Stimulated activated CD4-positive, alpha-beta T cell treated with anti-CD3 and anti-CD28 coated beads, Interleukin-4, amount 100 ng/mL, for 48 hours (primary cell): ENCODE measurements around the gene IMMP2L.
"Not testable (repeated sequence)": the region's sequence is repeated elsewhere in the genome, so short reads cannot be mapped to it uniquely, and the experiment has no call there.

Experiments used
- DNase-seq, 2 donors: peaks; one replicate each; pipeline ENCODE4 v3.0.0-alpha.2; 2020; ENCODE audit warnings: low read depth in 2 of 2

Gene IMMP2L

DNA sequence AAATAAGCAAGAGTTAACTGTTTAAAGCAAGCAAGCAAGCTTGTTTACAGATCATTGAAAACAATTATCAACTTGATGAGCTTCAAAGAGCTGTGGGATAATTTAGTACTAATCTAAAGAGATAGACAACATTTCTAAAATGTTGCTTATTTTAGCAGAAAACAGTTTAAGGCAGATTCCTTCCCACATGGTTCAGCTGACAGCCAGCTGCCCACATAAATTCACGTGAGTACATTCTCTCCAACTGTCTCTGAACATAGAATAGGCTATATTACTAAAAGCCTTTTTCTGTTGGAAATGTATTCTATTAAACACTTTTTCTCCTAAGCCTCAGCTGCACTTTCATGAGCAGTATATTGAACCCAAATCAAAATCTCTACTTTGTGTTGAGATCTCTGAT, 297.3 kb downstream of the IMMP2L start:
- DNase-seq, result no peak

- no peak for DNase-seq
Measured at GRCh38 chr7:111264111-111264868, 298.0 kb downstream of the IMMP2L start.

DNA sequence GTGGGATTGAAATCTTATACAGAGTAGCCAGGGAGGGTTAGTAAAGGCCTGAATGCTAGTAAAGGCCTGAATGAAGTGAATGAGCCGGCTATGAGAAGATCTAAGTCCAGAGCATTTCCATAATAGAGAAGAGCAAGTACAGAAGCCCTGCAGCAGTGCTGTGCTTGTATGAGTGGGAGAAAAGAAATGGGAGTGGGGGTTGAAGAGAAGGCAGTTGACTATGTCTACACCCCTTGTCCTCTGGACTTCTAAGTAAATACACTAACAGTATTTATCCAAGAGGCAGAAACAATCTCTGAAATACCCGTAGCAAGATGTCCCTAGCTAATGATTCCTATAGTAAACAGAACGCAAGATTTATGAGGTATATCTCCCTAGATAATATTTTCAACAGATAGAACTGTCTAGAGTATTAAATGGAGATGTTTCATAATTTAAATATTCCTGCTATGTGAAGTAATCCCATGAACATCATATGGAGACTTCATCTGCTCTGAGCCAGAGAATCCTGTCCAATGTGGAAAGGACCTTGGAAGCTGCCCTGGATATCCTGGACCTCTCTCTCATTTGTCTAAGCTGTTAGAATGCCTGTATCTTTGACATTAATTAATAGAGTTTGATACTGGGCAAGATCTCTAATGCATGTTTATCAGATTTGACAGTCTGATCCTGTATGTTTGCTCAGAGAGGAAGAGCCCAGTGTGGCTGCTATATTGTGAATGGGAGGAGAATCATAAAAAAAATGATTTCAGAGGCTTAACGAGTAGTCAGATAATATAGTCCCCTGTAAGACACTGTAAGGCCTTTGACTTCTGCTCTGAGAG, 299.8 kb downstream of the IMMP2L start:
- no peak for DNase-seq

- DNase-seq, result no peak
Measured at GRCh38 chr7:111261496-111261895, 300.8 kb downstream of the IMMP2L start.

DNA sequence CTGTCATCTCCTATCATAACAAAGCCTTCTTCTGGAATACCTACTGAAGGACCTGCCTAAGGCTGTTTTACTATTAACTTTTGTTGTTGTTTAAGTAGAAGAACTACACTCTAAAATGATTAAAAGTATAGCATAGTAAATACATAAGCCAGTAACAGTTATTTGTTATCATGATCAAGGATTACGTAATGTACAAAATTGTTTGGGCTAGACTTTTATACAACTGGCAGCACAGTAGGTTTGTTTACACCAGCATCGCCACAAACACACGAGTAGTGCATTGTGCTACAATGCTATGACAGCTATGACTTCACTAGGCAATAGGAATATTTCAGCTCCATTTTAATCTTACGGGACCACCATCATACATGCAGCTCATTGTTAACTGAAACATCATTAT, 302.3 kb downstream of the IMMP2L start:
- no peak for DNase-seq

GRCh38 chr7:111256391-111256790, 305.9 kb downstream of the IMMP2L start:
- no peak for DNase-seq

DNA sequence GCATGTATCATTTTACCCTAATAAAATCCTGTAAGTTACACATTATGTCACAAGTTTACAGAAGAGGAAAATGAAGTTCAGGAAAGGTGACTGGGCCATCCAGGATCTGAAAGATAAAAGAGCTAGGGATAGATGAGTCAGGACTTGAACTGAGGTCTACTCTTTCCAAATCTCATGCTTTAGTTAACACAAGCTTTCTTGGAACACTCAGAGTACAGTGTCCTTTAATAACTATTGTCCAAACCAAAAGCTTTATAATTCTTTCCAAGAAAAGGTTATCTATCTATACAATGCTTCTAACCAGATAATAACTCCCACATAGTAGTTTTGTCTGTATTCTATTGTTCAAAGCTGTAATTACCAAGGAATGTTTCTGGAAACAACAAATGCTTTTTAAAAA, 306.7 kb downstream of the IMMP2L start:
- DNase-seq, result no peak

GRCh38 chr7:111251365-111251764, 310.9 kb downstream of the IMMP2L start:
- DNase-seq, result not testable (repeated sequence)

- not testable (repeated sequence) for DNase-seq
Measured at GRCh38 chr7:111249807-111250206, 312.5 kb downstream of the IMMP2L start.

DNA sequence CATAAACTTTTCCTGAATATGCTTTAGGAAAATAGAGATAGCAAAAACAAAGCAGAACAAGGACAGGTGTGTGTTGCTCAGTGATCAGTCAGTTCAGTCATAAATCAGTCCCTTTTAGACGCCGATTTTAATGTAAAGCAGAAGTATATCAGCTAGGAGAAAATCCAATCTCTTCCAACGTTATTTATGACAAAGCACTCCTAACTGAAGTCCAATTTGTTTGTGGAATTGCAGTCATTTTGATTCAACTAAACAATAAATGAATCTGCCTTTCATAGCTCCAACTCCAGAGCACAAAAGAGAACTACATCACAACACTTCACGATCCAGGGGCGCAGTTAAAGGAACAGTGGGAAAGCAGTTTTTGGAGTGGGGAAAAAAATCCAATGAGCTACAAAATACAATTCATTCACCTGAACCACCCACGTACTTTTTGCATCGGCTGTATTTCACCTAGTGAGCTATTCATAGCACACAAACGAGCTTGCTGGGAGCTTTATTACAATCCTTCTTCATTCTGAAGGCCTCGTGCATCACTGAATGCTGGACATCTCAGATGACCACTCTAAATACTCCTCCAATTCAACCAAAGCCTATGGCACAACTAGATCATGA, 320.0 kb downstream of the IMMP2L start:
- DNase-seq, result no peak

DNA sequence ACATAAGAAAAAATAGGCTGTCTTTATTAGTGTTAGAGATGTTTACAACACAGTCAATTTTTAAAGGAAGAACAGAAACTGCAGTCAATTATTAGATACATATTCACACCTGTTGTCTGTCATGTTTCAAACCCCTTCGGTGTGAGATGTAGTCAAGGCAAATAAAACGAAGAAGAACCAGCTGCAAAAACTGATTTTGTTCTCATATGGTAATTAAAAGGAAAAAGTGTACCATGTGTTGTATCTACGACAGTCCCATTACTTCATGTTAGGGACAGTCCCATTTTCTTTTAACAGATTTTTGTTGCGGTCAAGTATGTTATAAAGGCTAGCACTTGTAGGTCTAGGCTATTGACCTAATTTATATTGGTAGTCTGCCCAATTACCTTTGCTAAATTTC, 321.9 kb downstream of the IMMP2L start:
- no peak for DNase-seq

GRCh38 chr7:111239437-111239836, 322.9 kb downstream of the IMMP2L start:
- DNase-seq, result no peak

DNA sequence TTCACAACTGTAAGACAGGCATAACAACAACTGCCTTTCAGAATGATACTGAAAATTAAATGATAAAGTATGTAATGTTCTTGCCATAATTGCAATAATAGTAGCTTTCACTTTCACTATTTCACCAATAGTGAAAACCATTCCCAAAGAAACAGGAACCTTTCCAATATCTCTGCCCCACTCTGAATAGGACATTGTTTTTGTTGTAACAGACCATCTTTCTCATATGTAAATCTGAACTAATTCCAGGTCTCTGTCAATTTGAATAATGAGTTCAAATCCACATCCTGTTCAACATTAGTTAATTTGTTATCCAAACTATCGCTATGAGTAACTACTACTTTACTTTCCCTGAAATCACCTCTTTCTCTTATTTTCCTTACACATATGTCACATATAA, 323.4 kb downstream of the IMMP2L start:
- DNase-seq, result no peak

DNA sequence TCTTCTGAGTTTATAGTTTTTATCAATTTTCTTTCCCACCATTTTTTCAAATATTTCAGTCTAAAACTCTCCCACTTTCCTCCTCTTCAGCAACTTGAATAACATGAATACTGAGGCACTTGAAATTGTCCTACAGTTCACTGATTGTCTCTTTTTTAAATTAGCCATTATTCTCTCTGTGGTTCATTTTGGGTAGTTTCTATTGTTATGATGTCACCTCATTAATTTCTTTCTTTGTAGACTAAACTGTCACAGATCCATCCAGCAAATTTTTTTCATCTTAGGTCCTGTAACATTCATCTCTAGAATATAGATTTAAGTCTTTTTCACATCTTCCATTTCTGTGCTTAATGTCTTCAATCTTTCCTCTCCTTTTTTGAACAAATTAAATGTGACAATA, 326.6 kb downstream of the IMMP2L start:
- no peak for DNase-seq

GRCh38 chr7:111232249-111233084, 329.8 kb downstream of the IMMP2L start:
- no peak for DNase-seq

DNA sequence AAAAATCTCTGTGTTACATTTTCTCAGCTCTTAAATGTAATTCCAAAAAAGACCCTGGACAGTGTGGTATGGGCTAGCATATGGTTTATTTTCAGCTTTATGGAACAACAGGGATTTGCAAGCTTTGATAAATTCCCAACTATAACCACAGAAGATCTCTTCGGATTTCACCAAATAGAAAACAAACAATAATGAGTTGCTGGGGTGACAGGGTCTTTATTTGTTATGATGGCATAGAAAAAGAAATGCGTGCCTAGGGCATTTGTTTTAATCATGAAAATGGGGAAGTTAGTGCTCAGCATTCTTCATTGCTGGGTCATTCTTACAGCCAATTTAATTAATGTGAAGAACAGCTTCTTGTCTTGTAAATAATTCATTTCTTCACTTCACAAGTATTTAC, 332.4 kb downstream of the IMMP2L start:
- no peak for DNase-seq

DNA sequence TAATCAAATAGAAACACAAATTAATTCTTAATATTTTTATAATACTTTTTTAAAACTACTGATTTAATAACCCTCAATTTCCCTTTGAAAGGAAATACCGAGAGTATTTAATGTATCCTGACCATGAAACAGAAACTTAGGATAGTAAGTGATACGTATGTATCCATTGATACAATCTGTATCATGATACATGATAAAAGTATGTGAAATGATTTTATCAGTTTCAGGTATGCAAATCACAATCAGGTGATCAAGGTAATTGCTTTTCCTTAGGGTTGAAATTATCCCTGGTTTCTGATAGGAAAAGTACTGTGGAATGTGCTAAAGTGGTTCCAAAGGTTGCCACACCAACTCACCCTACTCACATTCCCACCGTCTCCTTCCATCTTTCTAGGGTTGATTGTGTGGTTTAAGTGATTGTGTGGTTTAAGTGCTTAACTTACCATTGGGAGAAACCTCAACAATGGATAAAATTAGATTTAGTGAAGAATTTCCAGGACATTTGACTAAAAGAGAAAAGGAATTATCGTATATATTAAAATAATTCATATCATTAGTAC, 333.0 kb downstream of the IMMP2L start:
- no peak for DNase-seq

DNA sequence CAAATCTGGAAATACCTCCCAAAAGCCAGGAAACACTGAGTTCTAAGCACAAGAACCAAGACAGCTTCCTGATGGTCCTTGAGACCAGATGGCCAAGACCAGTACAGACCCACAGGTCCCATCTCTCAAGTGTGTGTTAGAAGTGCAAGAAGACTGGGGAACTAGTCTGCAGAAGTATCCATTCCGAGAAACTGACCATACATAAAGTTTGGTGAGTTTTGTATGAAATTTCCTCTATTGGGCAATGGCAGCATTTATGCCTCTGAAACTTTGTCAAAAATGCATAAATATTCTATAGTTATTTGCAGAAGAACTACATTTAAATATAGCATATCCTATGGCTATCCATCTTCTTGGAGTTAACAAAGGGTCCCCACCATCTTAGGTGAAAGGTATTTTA, 333.9 kb downstream of the IMMP2L start:
- no peak for DNase-seq

DNA sequence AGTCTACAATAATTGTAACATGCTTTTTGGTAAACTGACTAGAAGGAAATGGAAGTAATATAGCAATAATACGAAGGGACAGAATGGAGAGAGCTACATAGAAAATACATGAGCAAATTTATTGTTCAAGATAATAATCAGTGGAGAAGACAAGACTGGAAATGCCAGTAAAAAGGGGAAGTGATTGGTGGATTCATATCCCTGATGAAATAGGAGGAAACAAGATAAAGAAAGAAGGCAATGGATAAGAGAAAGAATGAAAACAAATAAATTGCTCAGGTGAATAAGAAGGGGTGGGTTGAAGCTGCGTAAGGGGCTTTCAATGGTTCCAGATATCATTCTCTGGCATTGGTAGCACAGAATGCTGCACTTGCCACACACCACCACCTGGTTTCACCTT, 335.5 kb downstream of the IMMP2L start:
- DNase-seq, result no peak

- DNase-seq, result no peak
Measured at GRCh38 chr7:111224354-111225231, 337.7 kb downstream of the IMMP2L start.
